ENCODE data around the gene LONP1.

LONP1 gene

GRCh38 chr19:5645409-5645808 is 74.5 kb downstream of the LONP1 start:
- DNase-seq = no peak

GRCh38 chr19:5644037-5644436 is 75.9 kb downstream of the LONP1 start:
- DNase-seq = no peak

DNA sequence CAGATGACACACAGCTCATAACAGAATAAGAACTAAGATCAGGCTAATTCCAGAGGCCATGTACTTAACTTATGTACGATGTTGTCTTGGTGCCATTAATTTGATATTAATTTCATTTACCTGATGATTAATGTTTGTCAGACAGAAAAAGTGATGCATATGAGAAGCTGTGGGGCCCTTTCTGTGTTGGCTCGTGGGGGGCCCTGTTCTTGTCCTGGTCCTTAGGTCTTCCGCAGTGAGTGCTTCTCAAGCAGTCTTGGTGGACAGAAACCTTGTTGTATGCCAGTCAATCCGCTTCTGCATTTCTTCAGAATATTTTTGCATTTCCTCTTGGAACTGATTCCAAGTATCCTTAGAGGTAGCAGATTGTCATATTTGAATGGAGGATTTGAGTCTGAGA is 76.9 kb downstream of the LONP1 start:
- DNase-seq = no peak

- DNase-seq = no peak
Measured at GRCh38 chr19:5642204-5642603, 77.7 kb downstream of the LONP1 start.
